Esophagus muscularis mucosa (tissue), 3 donors: Measurements from ENCODE around the gene SLC2A11.

Source experiments
- POLR2A ChIP-seq: fragments of 450-650 bp; IDR thresholded peaks from one replicate; pipeline ENCODE4 v1.6.1; 2017; ENCODE audit warnings: antibody characterized with exemption, moderate library complexity, mild to moderate bottlenecking, low read depth
- POLR2AphosphoS5 ChIP-seq, 2 donors: sonication (generic); formaldehyde crosslinking; IDR thresholded peaks; one replicate each; pipeline ENCODE4 v1.6.1; 2017; ENCODE audit warnings: antibody characterized with exemption in 2 of 2
- TF ChIP-seq, protein P1 (sequence below), 3 experiments: fragments of 200-600 bp in 2 of 3; fragments of 450-650 bp in 1 of 3; sonication (generic) in 2 of 3; IDR thresholded peaks; one replicate each; pipeline ENCODE4 v1.5.1; 2017 to 2019; ENCODE audit warnings: antibody characterized with exemption in 3 of 3, mild to moderate bottlenecking in 2 of 3, moderate library complexity in 1 of 3

DNA sequence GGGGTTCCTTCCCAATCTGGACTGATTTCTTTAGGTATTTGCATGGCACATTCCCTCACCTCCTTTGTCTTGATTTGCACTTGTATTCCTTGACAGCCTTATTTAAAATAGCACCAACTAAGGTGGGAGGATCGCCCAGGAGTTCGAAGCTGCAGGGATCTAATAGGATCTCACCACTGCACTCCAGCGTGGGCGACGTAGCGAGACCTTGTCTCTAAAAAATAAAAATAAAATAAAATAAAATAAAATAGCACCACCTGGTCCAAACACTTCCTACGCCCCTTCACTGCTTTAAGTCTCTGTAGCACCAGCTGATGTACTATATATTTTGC is 775 bp downstream of the SLC2A11 start:
- TF ChIP-seq POLR2A (no peak), POLR2AphosphoS5 (IDR thresholded peaks at IDR 0.05) (no peak)
- TF ChIP-seq, protein P1, sequence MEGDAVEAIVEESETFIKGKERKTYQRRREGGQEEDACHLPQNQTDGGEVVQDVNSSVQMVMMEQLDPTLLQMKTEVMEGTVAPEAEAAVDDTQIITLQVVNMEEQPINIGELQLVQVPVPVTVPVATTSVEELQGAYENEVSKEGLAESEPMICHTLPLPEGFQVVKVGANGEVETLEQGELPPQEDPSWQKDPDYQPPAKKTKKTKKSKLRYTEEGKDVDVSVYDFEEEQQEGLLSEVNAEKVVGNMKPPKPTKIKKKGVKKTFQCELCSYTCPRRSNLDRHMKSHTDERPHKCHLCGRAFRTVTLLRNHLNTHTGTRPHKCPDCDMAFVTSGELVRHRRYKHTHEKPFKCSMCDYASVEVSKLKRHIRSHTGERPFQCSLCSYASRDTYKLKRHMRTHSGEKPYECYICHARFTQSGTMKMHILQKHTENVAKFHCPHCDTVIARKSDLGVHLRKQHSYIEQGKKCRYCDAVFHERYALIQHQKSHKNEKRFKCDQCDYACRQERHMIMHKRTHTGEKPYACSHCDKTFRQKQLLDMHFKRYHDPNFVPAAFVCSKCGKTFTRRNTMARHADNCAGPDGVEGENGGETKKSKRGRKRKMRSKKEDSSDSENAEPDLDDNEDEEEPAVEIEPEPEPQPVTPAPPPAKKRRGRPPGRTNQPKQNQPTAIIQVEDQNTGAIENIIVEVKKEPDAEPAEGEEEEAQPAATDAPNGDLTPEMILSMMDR (IDR thresholded peaks at IDR 0.05), result no peak
